Astrocyte (in vitro differentiated cells and primary cell): ENCODE measurements around the gene NR2C2AP. TPM values are rescaled to one million over a fixed set of nuclear protein-coding genes. Genes with fewer than 3 reads are reported as not detected.

ENCODE experiments used
- DNase-seq: peaks from one replicate; pipeline ENCODE4 v3.0.0-alpha.2; 2010; ENCODE audit warnings: low read depth
- FAIRE-seq: peaks from 2 replicates; lab custom pipeline; 2011; peaks lifted over from hg19 to GRCh38; lab: Jason Lieb, UNC
- H2AFZ ChIP-seq: 2 replicates; pipeline ENCODE4 v1.6.0; 2012; ENCODE audit warnings: low read depth, low read length, inconsistent platforms
- H3K27ac ChIP-seq: 2 replicates; pipeline ENCODE4 v1.5.1; 2011; ENCODE audit warnings: low read depth, low read length, inconsistent platforms
- H3K27me3 ChIP-seq: 2 replicates; pipeline ENCODE4 v1.6.0; 2011; ENCODE audit warnings: low read length, inconsistent platforms; ENCODE audit not compliant: insufficient read depth
- H3K36me3 ChIP-seq: 2 replicates; pipeline ENCODE4 v1.5.1; 2011; ENCODE audit warnings: low read length, inconsistent platforms; ENCODE audit not compliant: insufficient read depth
- H3K4me1 ChIP-seq: 2 replicates; pipeline ENCODE4 v1.5.1; 2011; ENCODE audit warnings: low read length, inconsistent platforms; ENCODE audit not compliant: insufficient read depth
- H3K4me2 ChIP-seq: 2 replicates; pipeline ENCODE4 v1.6.0; 2012; ENCODE audit warnings: low read length, inconsistent platforms
- H3K4me3 ChIP-seq: 2 replicates; pipeline ENCODE4 v1.5.1; 2011; ENCODE audit warnings: low read depth, mild to moderate bottlenecking, low read length, inconsistent platforms; ENCODE audit not compliant: insufficient read depth
- H3K79me2 ChIP-seq: 2 replicates; pipeline ENCODE4 v1.6.0; 2012; ENCODE audit warnings: mild to moderate bottlenecking, low read length, inconsistent platforms; ENCODE audit not compliant: insufficient read depth
- H3K9ac ChIP-seq: 2 replicates; pipeline ENCODE4 v1.6.0; 2012; ENCODE audit warnings: mild to moderate bottlenecking, low read length, inconsistent platforms
- H3K9me3 ChIP-seq: 2 replicates; pipeline ENCODE4 v1.5.1; 2012; ENCODE audit warnings: low read depth, mild to moderate bottlenecking, low read length, inconsistent platforms; ENCODE audit not compliant: insufficient read depth
- H4K20me1 ChIP-seq: 2 replicates; pipeline ENCODE4 v1.6.0; 2012; ENCODE audit warnings: low read length, inconsistent platforms; ENCODE audit not compliant: insufficient read depth
- H3K27ac Mint-ChIP-seq: one replicate; pipeline ENCODE4 v1.8.0; 2021; ENCODE audit warnings: mild to moderate bottlenecking, mixed read lengths; ENCODE audit not compliant: unreplicated experiment
- H3K27me3 Mint-ChIP-seq: one replicate; pipeline ENCODE4 v1.8.0; 2021; ENCODE audit warnings: low read depth, mixed read lengths; ENCODE audit not compliant: unreplicated experiment
- H3K36me3 Mint-ChIP-seq: one replicate; pipeline ENCODE4 v1.8.0; 2021; ENCODE audit warnings: low read depth, mixed read lengths; ENCODE audit not compliant: unreplicated experiment
- H3K4me1 Mint-ChIP-seq: one replicate; pipeline ENCODE4 v1.8.0; 2021; ENCODE audit warnings: low read depth, mixed read lengths; ENCODE audit not compliant: unreplicated experiment
- H3K4me3 Mint-ChIP-seq: one replicate; pipeline ENCODE4 v1.8.0; 2021; ENCODE audit warnings: mild to moderate bottlenecking, moderate library complexity, mixed read lengths; ENCODE audit not compliant: unreplicated experiment
- H3K9me3 Mint-ChIP-seq: one replicate; pipeline ENCODE4 v1.8.0; 2021; ENCODE audit warnings: mild to moderate bottlenecking, mixed read lengths; ENCODE audit not compliant: unreplicated experiment
- CTCF ChIP-seq: IDR thresholded peaks from 2 replicates; pipeline ENCODE4 v1.5.1; 2011; ENCODE audit warnings: low read depth, mild to moderate bottlenecking, inconsistent platforms, low read length, moderate library complexity; ENCODE audit not compliant: insufficient read depth
- EZH2 ChIP-seq: IDR thresholded peaks from 2 replicates; pipeline ENCODE4 v1.6.1; 2012; ENCODE audit warnings: mild to moderate bottlenecking, low read length, inconsistent platforms; ENCODE audit not compliant: insufficient read depth
- total RNA-seq: library from RNA; stranded (reverse); gene quantifications from 2 replicates; pipeline ENCODE4 v1.2.1, GENCODE V29; 2021

NR2C2AP gene
- total RNA-seq, 1 donor from 2014 or later, result 5.1 TPM

DNA sequence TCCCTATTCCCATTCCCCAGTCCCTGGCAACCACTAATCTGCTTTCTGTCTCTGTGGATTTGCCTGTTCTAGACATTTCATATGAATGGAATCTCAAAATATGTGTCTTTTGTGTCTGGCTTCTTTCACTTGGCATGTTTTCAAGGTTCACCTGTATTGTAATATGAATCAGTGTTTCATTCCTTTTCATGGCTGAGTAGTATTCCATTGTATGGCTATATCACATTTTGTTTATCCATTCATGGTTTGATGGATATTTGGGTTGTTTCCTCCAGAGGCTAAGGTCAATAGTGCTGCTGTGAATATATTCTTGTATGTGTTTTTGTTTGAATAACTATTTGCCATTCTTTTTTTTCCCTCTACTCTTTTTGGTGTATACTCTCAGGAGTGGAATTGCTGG, 33.0 kb upstream of the NR2C2AP start:
- Histone ChIP-seq H3K79me2 (no peaks in the 10 kb centered on the region), H2AFZ (no peak overlapping the region), H3K27ac (no peak overlapping the region), H3K27me3 (no peaks in the 10 kb centered on the region), H3K4me3 (no peak overlapping the region), H4K20me1 (no peaks in the 10 kb centered on the region), H3K36me3 (no peaks in the 10 kb centered on the region), H3K9ac (no peak overlapping the region), H3K4me2 (no peak overlapping the region), H3K4me1 (no peaks in the 10 kb centered on the region), H3K9me3 (peaks cover 15% of the 10 kb centered on the region)
- H3K27me3 Mint-ChIP-seq, result peaks cover 29% of the 10 kb centered on the region
- no peak for FAIRE-seq
- H3K4me1 Mint-ChIP-seq, result no peaks in the 10 kb centered on the region
- peaks cover 19% of the 10 kb centered on the region for H3K9me3 Mint-ChIP-seq
- DNase-seq, result no peak
- H3K4me3 Mint-ChIP-seq, result no peak overlapping the region
- peaks cover 5% of the 10 kb centered on the region for H3K36me3 Mint-ChIP-seq
- no peak overlapping the region for H3K27ac Mint-ChIP-seq
- TF ChIP-seq CTCF, result no peak
- no peak for TF ChIP-seq EZH2

DNA sequence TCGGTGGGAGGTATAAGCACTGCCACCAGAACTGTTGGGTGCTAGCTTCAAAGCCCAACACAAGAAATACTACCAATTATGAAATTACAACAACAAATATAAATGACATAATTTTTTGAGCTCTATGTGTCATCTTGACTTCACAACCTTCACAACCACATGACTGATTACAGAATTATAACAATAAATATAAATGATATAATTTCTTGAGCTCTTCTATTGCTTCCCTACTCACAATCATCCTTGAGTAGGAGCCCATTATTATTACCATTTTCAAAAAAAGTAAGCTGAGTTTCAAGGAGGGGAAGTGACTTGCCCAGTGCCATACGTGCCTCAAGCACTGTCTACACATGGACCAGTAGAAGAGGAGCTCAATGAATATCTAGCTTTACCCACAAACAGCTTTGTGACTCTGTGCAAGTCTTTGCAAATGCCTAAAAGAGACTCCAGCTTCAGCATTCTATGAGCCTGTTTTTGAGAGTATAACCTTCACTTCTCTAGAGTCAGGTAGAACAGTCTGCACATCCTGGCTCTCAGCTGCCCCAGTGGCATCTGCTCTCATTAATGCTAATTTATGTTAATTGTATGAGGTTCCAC, 31.1 kb upstream of the NR2C2AP start:
- Histone ChIP-seq H3K4me1 (no peaks in the 10 kb centered on the region), H3K27me3 (no peaks in the 10 kb centered on the region), H2AFZ (no peak overlapping the region), H3K79me2 (no peaks in the 10 kb centered on the region), H3K9me3 (peaks cover 15% of the 10 kb centered on the region), H3K27ac (no peak overlapping the region), H3K36me3 (no peaks in the 10 kb centered on the region), H3K9ac (no peak overlapping the region), H3K4me2 (no peak overlapping the region), H3K4me3 (no peak overlapping the region), H4K20me1 (no peaks in the 10 kb centered on the region)
- peaks cover 23% of the 10 kb centered on the region for H3K27me3 Mint-ChIP-seq
- TF ChIP-seq EZH2 (no peak), CTCF (no peak)
- peaks cover 5% of the 10 kb centered on the region for H3K36me3 Mint-ChIP-seq
- FAIRE-seq, result no peak
- no peak overlapping the region for H3K4me3 Mint-ChIP-seq
- DNase-seq, result no peak
- no peaks in the 10 kb centered on the region for H3K4me1 Mint-ChIP-seq
- peaks cover 19% of the 10 kb centered on the region for H3K9me3 Mint-ChIP-seq
- no peak overlapping the region for H3K27ac Mint-ChIP-seq

GRCh38 chr19:19232261-19232721, 29.1 kb upstream of the NR2C2AP start:
- Mint-ChIP-seq H3K9me3 (peaks cover 23% of the 10 kb centered on the region), H3K4me3 (no peak overlapping the region), H3K27me3 (peaks cover 29% of the 10 kb centered on the region), H3K4me1 (no peaks in the 10 kb centered on the region), H3K36me3 (peaks cover 5% of the 10 kb centered on the region), H3K27ac (no peak overlapping the region)
- H3K27me3 ChIP-seq, result peaks cover 4% of the 10 kb centered on the region
- no peak for DNase-seq
- no peaks in the 10 kb centered on the region for H3K36me3 ChIP-seq
- no peak overlapping the region for H3K4me2 ChIP-seq
- H3K27ac ChIP-seq, result no peak overlapping the region
- no peak overlapping the region for H2AFZ ChIP-seq
- no peak overlapping the region for H3K9ac ChIP-seq
- H3K9me3 ChIP-seq, result peaks cover 15% of the 10 kb centered on the region
- no peaks in the 10 kb centered on the region for H3K4me1 ChIP-seq
- TF ChIP-seq EZH2 (no peak), CTCF (no peak)
- no peak for FAIRE-seq
- no peak overlapping the region for H3K4me3 ChIP-seq
- H4K20me1 ChIP-seq, result no peaks in the 10 kb centered on the region
- no peaks in the 10 kb centered on the region for H3K79me2 ChIP-seq
